HEK293T (cell line): ENCODE measurements around the gene DBH.

Source experiments
- BHLHE40 ChIP-seq: fragments of 450-650 bp; IDR thresholded peaks from 2 replicates; pipeline ENCODE4 v1.6.1; 2016; ENCODE audit warnings: mild to moderate bottlenecking, moderate library complexity, borderline replicate concordance
- FOXM1 ChIP-seq: fragments of 450-650 bp; IDR thresholded peaks from 2 replicates; pipeline ENCODE4 v1.6.1; 2017; ENCODE audit warnings: mild to moderate bottlenecking, borderline replicate concordance
- SUZ12 ChIP-seq: fragments of 450-650 bp; IDR thresholded peaks from 2 replicates; pipeline ENCODE4 v1.6.1; 2016; ENCODE audit warnings: mild to moderate bottlenecking
- ZNF384 ChIP-seq: fragments of 450-650 bp; IDR thresholded peaks from 2 replicates; pipeline ENCODE4 v1.6.1; 2016

- TF ChIP-seq FOXM1 (no peak), BHLHE40 (no peak), SUZ12 (no peak), ZNF384 (no peak)
Measured at GRCh38 chr9:133590231-133590855, 45.8 kb upstream of the DBH start.
